ENCODE data around the gene SPPL2C.
"Not testable (repeated sequence)": the region's sequence is repeated elsewhere in the genome, so short reads cannot be mapped to it uniquely, and the experiment has no call there.

The SPPL2C gene

GRCh38 chr17:45850011-45850410 is 5.3 kb downstream of the SPPL2C start:
- no peak for DNase-seq (ENCODE audit: low spot score)

GRCh38 chr17:45850468-45850867 is 5.8 kb downstream of the SPPL2C start:
- no peak for DNase-seq (ENCODE audit: low spot score)

GRCh38 chr17:45851022-45851421 is 6.3 kb downstream of the SPPL2C start:
- DNase-seq (ENCODE audit: low spot score) = no peak

GRCh38 chr17:45851464-45851863 is 6.8 kb downstream of the SPPL2C start:
- DNase-seq (ENCODE audit: low spot score) = no peak

- no peak for DNase-seq (ENCODE audit: low spot score)
Measured at GRCh38 chr17:45851873-45852272, 7.2 kb downstream of the SPPL2C start.

GRCh38 chr17:45852535-45853297 is 8.0 kb downstream of the SPPL2C start:
- DNase-seq (ENCODE audit: low spot score) = peak; percentile 58

- DNase-seq (ENCODE audit: low spot score) = no peak
Measured at GRCh38 chr17:45854209-45854608, 9.5 kb downstream of the SPPL2C start.

- no peak for DNase-seq (ENCODE audit: low spot score)
Measured at GRCh38 chr17:45855691-45856336, 11.1 kb downstream of the SPPL2C start.

GRCh38 chr17:45857977-45858708 is 13.5 kb downstream of the SPPL2C start:
- DNase-seq (ENCODE audit: low spot score) = no peak

GRCh38 chr17:45861165-45861564 is 16.5 kb downstream of the SPPL2C start:
- DNase-seq (ENCODE audit: low spot score) = no peak

- DNase-seq (ENCODE audit: low spot score) = not testable (repeated sequence)
Measured at GRCh38 chr17:45862127-45862526, 17.4 kb downstream of the SPPL2C start.

GRCh38 chr17:45863857-45864654 is 19.4 kb downstream of the SPPL2C start:
- no peak for DNase-seq (ENCODE audit: low spot score)

GRCh38 chr17:45867171-45867570 is 22.5 kb downstream of the SPPL2C start:
- no peak for DNase-seq (ENCODE audit: low spot score)

GRCh38 chr17:45867702-45868101 is 23.0 kb downstream of the SPPL2C start:
- no peak for DNase-seq (ENCODE audit: low spot score)

GRCh38 chr17:45868276-45868675 is 23.6 kb downstream of the SPPL2C start:
- DNase-seq (ENCODE audit: low spot score) = no peak

- DNase-seq (ENCODE audit: low spot score) = no peak
Measured at GRCh38 chr17:45869676-45870341, 25.1 kb downstream of the SPPL2C start.

- no peak for DNase-seq (ENCODE audit: low spot score)
Measured at GRCh38 chr17:45870342-45870974, 25.8 kb downstream of the SPPL2C start.

- DNase-seq (ENCODE audit: low spot score) = no peak
Measured at GRCh38 chr17:45871718-45872117, 27.0 kb downstream of the SPPL2C start.

GRCh38 chr17:45873728-45874127 is 29.0 kb downstream of the SPPL2C start:
- DNase-seq (ENCODE audit: low spot score) = peak; percentile 38

GRCh38 chr17:45874151-45874550 is 29.5 kb downstream of the SPPL2C start:
- DNase-seq (ENCODE audit: low spot score) = peak; percentile 5

GRCh38 chr17:45876539-45876938 is 31.9 kb downstream of the SPPL2C start:
- DNase-seq (ENCODE audit: low spot score) = no peak

All from CD4-positive, alpha-beta T cell treated with Interleukin-15 for 4 hours (primary cell).